SK-N-SH treated with all-trans-retinoic acid at 6 μM for 48 hours (cell line): ENCODE data around the gene MAN1A2.

ENCODE experiments used
- ATAC-seq: fragments of 200-7000 bp; cut with Tn5 transposase; 3 replicates; pipeline ENCODE4 v1.9.1; 2020; ENCODE audit warnings: mild to moderate bottlenecking, moderate library complexity
- ARNTL ChIP-seq: fragments of 450-650 bp; formaldehyde crosslinking; IDR thresholded peaks from 2 replicates; pipeline ENCODE4 v1.5.0; 2020; ENCODE audit warnings: low read depth, mild to moderate bottlenecking, moderate library complexity, borderline replicate concordance
- BACH2 ChIP-seq: fragments of 250-450 bp; sonication (Bioruptor Pico); IDR thresholded peaks from 2 replicates; pipeline ENCODE4 v1.9.0; 2021; ENCODE audit warnings: mild to moderate bottlenecking, borderline replicate concordance
- CSDC2 ChIP-seq: fragments of 250-450 bp; sonication (Bioruptor Pico); IDR thresholded peaks from 2 replicates; pipeline ENCODE4 v1.5.0; 2020; ENCODE audit warnings: mild to moderate bottlenecking, moderate library complexity
- GLIS3 ChIP-seq: fragments of 250-450 bp; sonication (Bioruptor Pico); IDR thresholded peaks from 2 replicates; pipeline ENCODE4 v1.5.0; 2020; ENCODE audit warnings: mild to moderate bottlenecking, moderate library complexity
- ISL1 ChIP-seq: fragments of 250-450 bp; sonication (Bioruptor Pico); IDR thresholded peaks from 2 replicates; pipeline ENCODE4 v2.1.2; 2022; ENCODE audit warnings: mild to moderate bottlenecking, moderate library complexity
- OSR1 ChIP-seq: fragments of 250-450 bp; sonication (Bioruptor Pico); IDR thresholded peaks from 2 replicates; pipeline ENCODE4 v1.8.0; 2022; ENCODE audit warnings: moderate library complexity, mild to moderate bottlenecking, inconsistent platforms
- PPARA ChIP-seq: fragments of 250-450 bp; sonication (Bioruptor Pico); IDR thresholded peaks from 2 replicates; pipeline ENCODE4 v1.5.0; 2020; ENCODE audit warnings: mild to moderate bottlenecking, borderline replicate concordance
- RARB ChIP-seq: fragments of 250-450 bp; sonication (Bioruptor Pico); IDR thresholded peaks from 2 replicates; pipeline ENCODE4 v1.8.0; 2021; ENCODE audit warnings: mild to moderate bottlenecking, moderate library complexity
- SNAI2 ChIP-seq: fragments of 250-450 bp; sonication (Bioruptor Pico); IDR thresholded peaks from 2 replicates; pipeline ENCODE4 v1.5.0; 2020; ENCODE audit warnings: mild to moderate bottlenecking, moderate library complexity
- TCF4 ChIP-seq: fragments of 250-450 bp; sonication (Bioruptor Pico); IDR thresholded peaks from 2 replicates; pipeline ENCODE4 v1.8.0; 2021; ENCODE audit warnings: mild to moderate bottlenecking, moderate library complexity, borderline replicate concordance
- TOX ChIP-seq: fragments of 250-450 bp; sonication (Bioruptor Pico); IDR thresholded peaks from 2 replicates; pipeline ENCODE4 v1.8.0; 2021; ENCODE audit warnings: mild to moderate bottlenecking, moderate library complexity, borderline replicate concordance
- ZC3H10 ChIP-seq: fragments of 250-450 bp; sonication (Bioruptor Pico); IDR thresholded peaks from 2 replicates; pipeline ENCODE4 v1.5.1; 2021; ENCODE audit warnings: mild to moderate bottlenecking, moderate library complexity
- ZFP3 ChIP-seq: fragments of 250-450 bp; sonication (Bioruptor Pico); IDR thresholded peaks from 2 replicates; pipeline ENCODE4 v1.5.0; 2020; ENCODE audit warnings: mild to moderate bottlenecking, moderate library complexity
- ZFP30 ChIP-seq: fragments of 450-650 bp; formaldehyde crosslinking; IDR thresholded peaks from 2 replicates; pipeline ENCODE4 v1.5.0; 2022; ENCODE audit warnings: mild to moderate bottlenecking, moderate library complexity
- ZNF565 ChIP-seq: fragments of 450-650 bp; formaldehyde crosslinking; conservative IDR thresholded peaks from 2 replicates; pipeline ENCODE4 v1.5.0; 2020; ENCODE audit warnings: low read depth, mild to moderate bottlenecking, moderate library complexity
- ZNF70 ChIP-seq: fragments of 450-650 bp; formaldehyde crosslinking; IDR thresholded peaks from 2 replicates; pipeline ENCODE4 v1.5.0; 2020; ENCODE audit warnings: mild to moderate bottlenecking, moderate library complexity
- ZNF8 ChIP-seq: fragments of 450-650 bp; formaldehyde crosslinking; IDR thresholded peaks from 2 replicates; pipeline ENCODE4 v1.5.0; 2020; ENCODE audit warnings: mild to moderate bottlenecking, moderate library complexity
- TF ChIP-seq, protein P1 (sequence below): fragments of 250-450 bp; sonication (Bioruptor Pico); IDR thresholded peaks from 2 replicates; pipeline ENCODE4 v1.5.1; 2021; ENCODE audit warnings: mild to moderate bottlenecking, moderate library complexity
- TF ChIP-seq, protein P2 (sequence below): fragments of 250-450 bp; sonication (Bioruptor Pico); IDR thresholded peaks from 2 replicates; pipeline ENCODE4 v1.5.1; 2020; ENCODE audit warnings: low read depth, mild to moderate bottlenecking, moderate library complexity
- TF ChIP-seq, protein P3 (sequence below): fragments of 250-450 bp; sonication (Bioruptor Pico); IDR thresholded peaks from 2 replicates; pipeline ENCODE4 v1.5.0; 2020; ENCODE audit warnings: mild to moderate bottlenecking, moderate library complexity
- TF ChIP-seq, protein P4 (sequence below): fragments of 250-450 bp; sonication (Bioruptor Pico); IDR thresholded peaks from 2 replicates; pipeline ENCODE4 v1.8.0; 2021; ENCODE audit warnings: low read depth, mild to moderate bottlenecking, moderate library complexity, borderline replicate concordance

MAN1A2 gene

DNA sequence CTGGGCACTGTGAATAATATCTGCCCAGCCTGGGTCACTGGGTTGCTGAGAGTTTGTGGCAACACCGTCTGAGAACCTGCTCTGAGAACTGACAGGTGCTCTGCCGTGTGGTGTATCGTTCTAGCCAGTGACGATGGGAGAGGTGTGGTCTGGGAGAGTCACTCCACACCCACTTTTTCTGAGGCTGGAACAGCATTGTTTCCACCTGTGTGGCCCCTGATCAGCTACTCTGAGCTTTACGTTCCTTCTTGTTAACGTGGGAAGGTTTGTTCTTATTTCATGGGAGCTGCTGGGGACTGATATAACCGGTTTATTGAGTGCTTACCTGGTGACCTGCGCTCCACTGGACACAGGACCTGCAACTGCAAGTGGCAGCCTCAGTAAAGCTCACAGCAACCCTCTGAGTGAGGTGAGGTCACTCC lies 203.8 kb downstream of the MAN1A2 start:
- no peak for ATAC-seq

DNA sequence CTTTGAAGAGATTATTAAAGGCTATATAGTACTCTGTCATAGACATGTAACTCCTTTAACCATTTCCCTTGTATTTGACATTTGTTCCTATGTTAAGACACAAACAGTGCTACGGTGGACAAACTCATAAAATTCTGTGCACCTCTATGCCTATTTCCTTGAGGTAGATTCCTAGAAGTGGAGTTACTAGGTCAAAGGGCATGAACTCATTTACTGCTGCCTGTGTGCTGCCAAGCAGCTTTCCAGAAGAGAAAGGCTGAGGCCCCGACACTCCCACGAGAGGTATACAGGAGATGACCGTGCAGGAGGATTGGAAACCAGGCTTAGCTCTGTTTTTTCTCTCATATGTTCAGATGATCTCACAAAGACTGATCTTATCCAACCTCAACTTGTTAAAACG lies 204.2 kb downstream of the MAN1A2 start:
- no peak for TF ChIP-seq ISL1 (CRISPR knock-in tag)
- TF ChIP-seq TOX (CRISPR knock-in tag) = no peak
- TF ChIP-seq ZFP3 = no peak
- no peak for TF ChIP-seq OSR1 (CRISPR knock-in tag)
- TF ChIP-seq ZC3H10 (CRISPR knock-in tag) = no peak
- TF ChIP-seq BACH2 = no peak
- TF ChIP-seq, protein P1, sequence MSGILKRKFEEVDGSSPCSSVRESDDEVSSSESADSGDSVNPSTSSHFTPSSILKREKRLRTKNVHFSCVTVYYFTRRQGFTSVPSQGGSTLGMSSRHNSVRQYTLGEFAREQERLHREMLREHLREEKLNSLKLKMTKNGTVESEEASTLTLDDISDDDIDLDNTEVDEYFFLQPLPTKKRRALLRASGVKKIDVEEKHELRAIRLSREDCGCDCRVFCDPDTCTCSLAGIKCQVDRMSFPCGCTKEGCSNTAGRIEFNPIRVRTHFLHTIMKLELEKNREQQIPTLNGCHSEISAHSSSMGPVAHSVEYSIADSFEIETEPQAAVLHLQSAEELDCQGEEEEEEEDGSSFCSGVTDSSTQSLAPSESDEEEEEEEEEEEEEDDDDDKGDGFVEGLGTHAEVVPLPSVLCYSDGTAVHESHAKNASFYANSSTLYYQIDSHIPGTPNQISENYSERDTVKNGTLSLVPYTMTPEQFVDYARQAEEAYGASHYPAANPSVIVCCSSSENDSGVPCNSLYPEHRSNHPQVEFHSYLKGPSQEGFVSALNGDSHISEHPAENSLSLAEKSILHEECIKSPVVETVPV (CRISPR knock-in tag) = no peak
- TF ChIP-seq, protein P2, sequence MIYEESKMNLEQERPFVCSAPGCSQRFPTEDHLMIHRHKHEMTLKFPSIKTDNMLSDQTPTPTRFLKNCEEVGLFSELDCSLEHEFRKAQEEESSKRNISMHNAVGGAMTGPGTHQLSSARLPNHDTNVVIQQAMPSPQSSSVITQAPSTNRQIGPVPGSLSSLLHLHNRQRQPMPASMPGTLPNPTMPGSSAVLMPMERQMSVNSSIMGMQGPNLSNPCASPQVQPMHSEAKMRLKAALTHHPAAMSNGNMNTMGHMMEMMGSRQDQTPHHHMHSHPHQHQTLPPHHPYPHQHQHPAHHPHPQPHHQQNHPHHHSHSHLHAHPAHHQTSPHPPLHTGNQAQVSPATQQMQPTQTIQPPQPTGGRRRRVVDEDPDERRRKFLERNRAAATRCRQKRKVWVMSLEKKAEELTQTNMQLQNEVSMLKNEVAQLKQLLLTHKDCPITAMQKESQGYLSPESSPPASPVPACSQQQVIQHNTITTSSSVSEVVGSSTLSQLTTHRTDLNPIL (CRISPR knock-in tag) = no peak
- TF ChIP-seq, protein P3, sequence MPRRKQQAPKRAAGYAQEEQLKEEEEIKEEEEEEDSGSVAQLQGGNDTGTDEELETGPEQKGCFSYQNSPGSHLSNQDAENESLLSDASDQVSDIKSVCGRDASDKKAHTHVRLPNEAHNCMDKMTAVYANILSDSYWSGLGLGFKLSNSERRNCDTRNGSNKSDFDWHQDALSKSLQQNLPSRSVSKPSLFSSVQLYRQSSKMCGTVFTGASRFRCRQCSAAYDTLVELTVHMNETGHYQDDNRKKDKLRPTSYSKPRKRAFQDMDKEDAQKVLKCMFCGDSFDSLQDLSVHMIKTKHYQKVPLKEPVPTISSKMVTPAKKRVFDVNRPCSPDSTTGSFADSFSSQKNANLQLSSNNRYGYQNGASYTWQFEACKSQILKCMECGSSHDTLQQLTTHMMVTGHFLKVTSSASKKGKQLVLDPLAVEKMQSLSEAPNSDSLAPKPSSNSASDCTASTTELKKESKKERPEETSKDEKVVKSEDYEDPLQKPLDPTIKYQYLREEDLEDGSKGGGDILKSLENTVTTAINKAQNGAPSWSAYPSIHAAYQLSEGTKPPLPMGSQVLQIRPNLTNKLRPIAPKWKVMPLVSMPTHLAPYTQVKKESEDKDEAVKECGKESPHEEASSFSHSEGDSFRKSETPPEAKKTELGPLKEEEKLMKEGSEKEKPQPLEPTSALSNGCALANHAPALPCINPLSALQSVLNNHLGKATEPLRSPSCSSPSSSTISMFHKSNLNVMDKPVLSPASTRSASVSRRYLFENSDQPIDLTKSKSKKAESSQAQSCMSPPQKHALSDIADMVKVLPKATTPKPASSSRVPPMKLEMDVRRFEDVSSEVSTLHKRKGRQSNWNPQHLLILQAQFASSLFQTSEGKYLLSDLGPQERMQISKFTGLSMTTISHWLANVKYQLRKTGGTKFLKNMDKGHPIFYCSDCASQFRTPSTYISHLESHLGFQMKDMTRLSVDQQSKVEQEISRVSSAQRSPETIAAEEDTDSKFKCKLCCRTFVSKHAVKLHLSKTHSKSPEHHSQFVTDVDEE (CRISPR knock-in tag) = no peak
- no peak for TF ChIP-seq CSDC2 (CRISPR knock-in tag)
- no peak for TF ChIP-seq ZFP30 (CRISPR knock-in tag)
- TF ChIP-seq ARNTL (CRISPR knock-in tag) = no peak
- no peak for TF ChIP-seq RARB
- TF ChIP-seq PPARA (CRISPR knock-in tag) = no peak
- TF ChIP-seq ZNF565 (CRISPR knock-in tag) = no peak
- no peak for TF ChIP-seq SNAI2 (CRISPR knock-in tag)
- no peak for TF ChIP-seq ZNF70 (CRISPR knock-in tag)
- TF ChIP-seq TCF4 (CRISPR knock-in tag) = no peak
- no peak for ATAC-seq

More for the DNA sequence above, 203.8 kb downstream of the MAN1A2 start:
- TF ChIP-seq BACH2 (no peak), TOX (CRISPR knock-in tag) (no peak), SNAI2 (CRISPR knock-in tag) (no peak), ZNF8 (CRISPR knock-in tag) (no peak), PPARA (CRISPR knock-in tag) (no peak), ARNTL (CRISPR knock-in tag) (no peak), GLIS3 (no peak), ZNF565 (CRISPR knock-in tag) (no peak), OSR1 (CRISPR knock-in tag) (no peak), TCF4 (CRISPR knock-in tag) (no peak), ZNF70 (CRISPR knock-in tag) (no peak)
- TF ChIP-seq, protein P2 (CRISPR knock-in tag) = no peak
- TF ChIP-seq, protein P4, sequence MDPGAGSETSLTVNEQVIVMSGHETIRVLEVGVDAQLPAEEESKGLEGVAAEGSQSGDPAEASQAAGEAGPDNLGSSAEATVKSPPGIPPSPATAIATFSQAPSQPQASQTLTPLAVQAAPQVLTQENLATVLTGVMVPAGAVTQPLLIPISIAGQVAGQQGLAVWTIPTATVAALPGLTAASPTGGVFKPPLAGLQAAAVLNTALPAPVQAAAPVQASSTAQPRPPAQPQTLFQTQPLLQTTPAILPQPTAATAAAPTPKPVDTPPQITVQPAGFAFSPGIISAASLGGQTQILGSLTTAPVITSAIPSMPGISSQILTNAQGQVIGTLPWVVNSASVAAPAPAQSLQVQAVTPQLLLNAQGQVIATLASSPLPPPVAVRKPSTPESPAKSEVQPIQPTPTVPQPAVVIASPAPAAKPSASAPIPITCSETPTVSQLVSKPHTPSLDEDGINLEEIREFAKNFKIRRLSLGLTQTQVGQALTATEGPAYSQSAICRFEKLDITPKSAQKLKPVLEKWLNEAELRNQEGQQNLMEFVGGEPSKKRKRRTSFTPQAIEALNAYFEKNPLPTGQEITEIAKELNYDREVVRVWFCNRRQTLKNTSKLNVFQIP (CRISPR knock-in tag) = no peak
- TF ChIP-seq, protein P1 (CRISPR knock-in tag) = no peak
